Dedifferentiated amniotic fluid mesenchymal stem cell (primary cell): Measurements from ENCODE around the gene CDK5R1.
A peak's percentile ranks its signal among the peaks of the same experiment; 100 is the strongest.
"Not testable (repeated sequence)": the region's sequence is repeated elsewhere in the genome, so short reads cannot be mapped to it uniquely, and the experiment has no call there.

Experiments used
- DNase-seq: peaks from one replicate; pipeline ENCODE4 v3.0.0-alpha.2; 2016; ENCODE audit errors: extremely low spot score

The CDK5R1 gene

GRCh38 chr17:32486701-32487472 lies at the start of gene CDK5R1:
TSS of gene CDK5R1 (plus strand) at chr17:32486993. CDS start at chr17:32487621, 628 bp downstream.
- DNase-seq: no peak

GRCh38 chr17:32440722-32441121 lies 46.1 kb upstream of the CDK5R1 start:
- DNase-seq: no peak

- DNase-seq: no peak
Observed at GRCh38 chr17:32441886-32442285, 44.9 kb upstream of the CDK5R1 start.

- no peak for DNase-seq
Observed at GRCh38 chr17:32443827-32444300, 42.9 kb upstream of the CDK5R1 start.

GRCh38 chr17:32444301-32445073 lies 42.3 kb upstream of the CDK5R1 start, which contains the start of gene PSMD11:
TSS of gene PSMD11 (plus strand) at chr17:32444510. CDS start at chr17:32444524, 14 bp downstream.
- peak; percentile 97 for DNase-seq

- DNase-seq: peak; percentile 52
Observed at GRCh38 chr17:32445074-32445415, 41.7 kb upstream of the CDK5R1 start.

- DNase-seq: no peak
Observed at GRCh38 chr17:32445497-32445896, 41.3 kb upstream of the CDK5R1 start.

- no peak for DNase-seq
Observed at GRCh38 chr17:32445971-32446370, 40.8 kb upstream of the CDK5R1 start.

GRCh38 chr17:32446949-32447348 lies 39.8 kb upstream of the CDK5R1 start:
- no peak for DNase-seq

- DNase-seq: no peak
Observed at GRCh38 chr17:32449963-32450362, 36.8 kb upstream of the CDK5R1 start.

- DNase-seq: not testable (repeated sequence)
Observed at GRCh38 chr17:32450379-32450778, 36.4 kb upstream of the CDK5R1 start.

GRCh38 chr17:32451879-32452278 lies 34.9 kb upstream of the CDK5R1 start:
- DNase-seq: no peak

- DNase-seq: no peak
Observed at GRCh38 chr17:32452281-32452680, 34.5 kb upstream of the CDK5R1 start.

- DNase-seq: no peak
Observed at GRCh38 chr17:32453370-32453769, 33.4 kb upstream of the CDK5R1 start.

GRCh38 chr17:32458371-32458770 lies 28.4 kb upstream of the CDK5R1 start:
- DNase-seq: no peak

- DNase-seq: no peak
Observed at GRCh38 chr17:32460054-32460453, 26.7 kb upstream of the CDK5R1 start.

- DNase-seq: no peak
Observed at GRCh38 chr17:32461498-32461852, 25.3 kb upstream of the CDK5R1 start.

GRCh38 chr17:32461853-32462617 lies 24.8 kb upstream of the CDK5R1 start:
- DNase-seq: peak; percentile 31

- DNase-seq: no peak
Observed at GRCh38 chr17:32463304-32463703, 23.5 kb upstream of the CDK5R1 start.

GRCh38 chr17:32464374-32464773 lies 22.4 kb upstream of the CDK5R1 start:
- DNase-seq: no peak

GRCh38 chr17:32467949-32468348 lies 18.8 kb upstream of the CDK5R1 start:
- no peak for DNase-seq
